GM12878 (cell line): Measurements from ENCODE around the gene DLG2. TPM values are rescaled to one million over a fixed set of nuclear protein-coding genes. Genes with fewer than 3 reads are reported as not detected.

Source experiments
- ATAC-seq: fragments of 200-7000 bp; cut with Tn5 transposase; 3 replicates; pipeline ENCODE4 v1.9.1; 2020; ENCODE audit warnings: mild to moderate bottlenecking, moderate library complexity
- BruUV-seq: library from RNA; stranded (reverse); fragments of 400-500 nt; replicated peaks from 2 replicates; lab custom pipeline; 2021; lab: Mats Ljungman, UMichigan
- CTCF ChIA-PET: fragments of 300-600 bp; sonication (Branson Sonifier 250); formaldehyde crosslinking; extraction: SDS; loops from one replicate; lab custom pipeline; 2021; ENCODE audit warnings: inconsistent platforms; lab: Yijun Ruan, JAX
- POLR2A ChIA-PET: fragments of 350-600 bp; formaldehyde crosslinking; extraction: SDS; loops from one replicate; lab custom pipeline; 2021; ENCODE audit warnings: inconsistent platforms; lab: Charles Lee
- RAD21 ChIA-PET: fragments of 300-600 bp; sonication (Branson Sonifier 250); formaldehyde crosslinking; loops from one replicate; lab custom pipeline; 2023; ENCODE audit warnings: antibody characterized with exemption; ENCODE audit not compliant: unreplicated experiment; lab: Charles Lee
- SMC1A ChIA-PET: fragments of 300-600 bp; sonication (Branson Sonifier 250); formaldehyde crosslinking; loops from one replicate; lab custom pipeline; 2023; ENCODE audit not compliant: unreplicated experiment, uncharacterized antibody; lab: Charles Lee
- DNase-seq: peaks from one replicate; pipeline ENCODE4 v3.0.0-alpha.2; 2011; ENCODE audit warnings: low read depth, low spot score
- FAIRE-seq: peaks from 3 replicates; lab custom pipeline; 2011; peaks lifted over from hg19 to GRCh38; lab: Jason Lieb, UNC
- H2AFZ ChIP-seq: 2 replicates; pipeline ENCODE4 v1.6.0; 2011; ENCODE audit warnings: low read depth, low read length, control low read depth; ENCODE audit not compliant: control insufficient read depth
- H3K27ac ChIP-seq: 2 replicates; pipeline ENCODE4 v1.5.1; 2011; ENCODE audit warnings: control low read depth; ENCODE audit not compliant: control insufficient read depth, insufficient read depth
- H3K27me3 ChIP-seq, 2 experiments: replicated peaks in 1 of 2; 2 replicates each; pipeline versions ENCODE4 v1.6.0 to v1.6.1; 2011; ENCODE audit warnings: low read length in 1 of 2; ENCODE audit not compliant: control insufficient read depth in 2 of 2, insufficient read depth in 2 of 2
- H3K36me3 ChIP-seq, 2 experiments: 2 replicates each; pipeline ENCODE4 v1.5.1; 2011; ENCODE audit warnings: low read length in 1 of 2; ENCODE audit not compliant: control insufficient read depth in 2 of 2, insufficient read depth in 2 of 2
- H3K4me1 ChIP-seq: 2 replicates; pipeline ENCODE4 v1.6.1; 2011; ENCODE audit warnings: mild to moderate bottlenecking, low read length, moderate library complexity, mixed read lengths; ENCODE audit not compliant: control insufficient read depth, insufficient read depth
- H3K4me2 ChIP-seq: 2 replicates; pipeline ENCODE4 v1.6.0; 2011; ENCODE audit warnings: control low read depth; ENCODE audit not compliant: control insufficient read depth, insufficient read depth
- H3K4me3 ChIP-seq: fragments of 200-600 bp; sonication (generic); 2 replicates; pipeline ENCODE4 v1.5.1; 2016
- H3K79me2 ChIP-seq: 2 replicates; pipeline ENCODE4 v1.6.0; 2011; ENCODE audit warnings: low read length; ENCODE audit not compliant: control insufficient read depth, insufficient read depth
- H3K9ac ChIP-seq: 2 replicates; pipeline ENCODE4 v1.8.0; 2011; ENCODE audit warnings: low read length, control low read depth, mixed read lengths; ENCODE audit not compliant: control insufficient read depth, insufficient read depth
- H3K9me3 ChIP-seq: replicated peaks from 3 replicates; pipeline ENCODE4 v1.5.1; 2011; ENCODE audit warnings: mild to moderate bottlenecking, low read length; ENCODE audit not compliant: control insufficient read depth, insufficient read depth
- H4K20me1 ChIP-seq: 2 replicates; pipeline ENCODE4 v1.6.0; 2011; ENCODE audit not compliant: control insufficient read depth, insufficient read depth
- DPF2 ChIP-seq: fragments of 450-650 bp; IDR thresholded peaks from 2 replicates; pipeline ENCODE4 v1.6.1; 2017; ENCODE audit warnings: mild to moderate bottlenecking
- HDAC6 ChIP-seq: fragments of 200-600 bp; sonication (generic); IDR thresholded peaks from one replicate; pipeline ENCODE4 v1.8.0; 2017; ENCODE audit warnings: antibody characterized with exemption; ENCODE audit not compliant: unreplicated experiment
- JUND ChIP-seq: IDR thresholded peaks from 2 replicates; pipeline ENCODE4 v1.6.1; 2012; ENCODE audit warnings: low read depth, mild to moderate bottlenecking, low read length, improper control_type of control experiment, moderate library complexity
- KAT2A ChIP-seq: conservative IDR thresholded peaks from 2 replicates; pipeline ENCODE4 v1.6.1; 2011; ENCODE audit warnings: low read depth, low read length; ENCODE audit not compliant: control insufficient read depth
- MEF2A ChIP-seq: IDR thresholded peaks from 2 replicates; pipeline ENCODE4 v1.6.1; 2011; ENCODE audit warnings: low read depth, mild to moderate bottlenecking, low read length, moderate library complexity; ENCODE audit not compliant: insufficient read depth
- NFIC ChIP-seq: IDR thresholded peaks from 2 replicates; pipeline ENCODE4 v1.6.1; 2012; ENCODE audit warnings: low read depth, mild to moderate bottlenecking, inconsistent platforms, low read length, moderate library complexity
- NRF1 ChIP-seq: conservative IDR thresholded peaks from 2 replicates; pipeline ENCODE4 v1.6.1; 2011; ENCODE audit warnings: mild to moderate bottlenecking, low read depth, low read length, improper control_type of control experiment
- RAD51 ChIP-seq: fragments of 450-650 bp; IDR thresholded peaks from 2 replicates; pipeline ENCODE4 v1.6.1; 2016; ENCODE audit warnings: moderate library complexity, mild to moderate bottlenecking, inconsistent platforms
- SIN3A ChIP-seq: IDR thresholded peaks from 2 replicates; pipeline ENCODE4 v1.6.1; 2012; ENCODE audit warnings: low read depth, low read length, improper control_type of control experiment
- SUPT20H ChIP-seq: IDR thresholded peaks from 2 replicates; pipeline ENCODE4 v1.6.1; 2011; ENCODE audit warnings: low read depth, mild to moderate bottlenecking, low read length, moderate library complexity, borderline replicate concordance; ENCODE audit not compliant: control insufficient read depth
- WGBS: methylation state at CpG from one replicate; pipeline ENCODE4 v1.1.6; 2016; ENCODE audit warnings: low lambda C conversion rate; ENCODE audit not compliant: insufficient replicate concordance, insufficient coverage; ENCODE audit errors: missing lambda C conversion rate; 5-methylcytosine and 5-hydroxymethylcytosine counted together
- in situ Hi-C: fragments of 300-500 bp; cut with MboI; formaldehyde crosslinking; loops from 9 replicates; pipeline ENCODE4 v1.14.3; 2018; ENCODE audit warnings: mixed read lengths
- intact Hi-C: fragments of 100-400 bp; cut with micrococcal nuclease; formaldehyde crosslinking; loops from one replicate; pipeline ENCODE4 v1.14.2; 2022; ENCODE audit not compliant: unreplicated experiment
- polyA plus RNA-seq, 11 experiments: library from polyadenylated mRNA; depleted of rRNA in 4 of 11; unstranded in 6 of 11; stranded (reverse) in 5 of 11; fragments of >200 nt; fragmentation: Nextera tagmentation in 4 of 11; fragmentation: Illumina TruSeq in 1 of 11; extraction: Ambion mirVana in 4 of 11; extraction: Trizol in 1 of 11; gene quantifications; 1 replicate in 1 of 11; 2 replicates in 10 of 11; pipeline versions ENCODE4 v1.2.1 to v1.2.3, GENCODE V29; 2011 to 2016; ENCODE audit warnings: inconsistent platforms in 2 of 11, missing spikeins in 2 of 11, low read depth in 1 of 11
- total RNA-seq, 4 experiments: library from RNA; depleted of rRNA in 3 of 4; stranded (reverse); fragments of >200 nt in 3 of 4; fragmentation: Illumina TruSeq in 1 of 4; extraction: Trizol in 1 of 4; gene quantifications; 2 replicates each; pipeline versions ENCODE4 v1.2.1 to v1.2.3, GENCODE V29; 2013 to 2021
- TF ChIP-seq, protein P1 (sequence below): IDR thresholded peaks from 2 replicates; pipeline ENCODE4 v1.6.1; 2012; ENCODE audit warnings: low read depth, low read length, improper control_type of control experiment
- TF ChIP-seq, protein P2 (sequence below): IDR thresholded peaks from 2 replicates; pipeline ENCODE4 v1.6.1; 2011; ENCODE audit warnings: low read depth, low read length, improper control_type of control experiment, borderline replicate concordance
- TF ChIP-seq, protein P3 (sequence below): IDR thresholded peaks from 2 replicates; pipeline ENCODE4 v1.6.1; 2011; ENCODE audit warnings: low read depth, mild to moderate bottlenecking, low read length, moderate library complexity, borderline replicate concordance; ENCODE audit errors: extremely low read depth

The DLG2 gene
- total and polyA plus RNA-seq, 10 of the 15 experiments (the other 5 are each of a cell fraction or from before 2014, with no cell fraction given): 0.09 to 0.98 (median 0.35) TPM

DNA sequence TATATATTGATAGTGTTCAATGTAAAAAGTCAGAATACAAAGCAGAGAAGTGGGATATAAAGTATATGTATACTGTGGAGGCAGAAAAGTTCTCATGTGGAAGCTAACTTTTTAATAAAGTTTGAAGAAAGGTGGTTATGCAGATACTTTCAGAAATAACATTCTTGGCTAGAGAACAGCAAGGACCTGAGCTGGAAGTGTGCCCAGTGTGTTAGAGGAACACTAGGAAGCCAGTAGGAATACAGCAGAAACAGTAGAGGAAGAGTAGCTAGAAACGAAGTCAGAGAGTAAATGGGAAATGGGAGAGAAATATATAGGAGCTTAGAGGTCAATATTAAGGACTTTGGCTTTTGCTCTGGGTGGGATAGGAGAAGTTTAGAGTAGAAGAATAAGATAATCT, 1876.1 kb downstream of the DLG2 start (continued):
- TF ChIP-seq, protein P1, sequence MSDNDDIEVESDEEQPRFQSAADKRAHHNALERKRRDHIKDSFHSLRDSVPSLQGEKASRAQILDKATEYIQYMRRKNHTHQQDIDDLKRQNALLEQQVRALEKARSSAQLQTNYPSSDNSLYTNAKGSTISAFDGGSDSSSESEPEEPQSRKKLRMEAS: no peak
- TF ChIP-seq JUND: no peak
- no peak for TF ChIP-seq RAD51
- TF ChIP-seq NFIC: no peak
- no peak for TF ChIP-seq DPF2

DNA sequence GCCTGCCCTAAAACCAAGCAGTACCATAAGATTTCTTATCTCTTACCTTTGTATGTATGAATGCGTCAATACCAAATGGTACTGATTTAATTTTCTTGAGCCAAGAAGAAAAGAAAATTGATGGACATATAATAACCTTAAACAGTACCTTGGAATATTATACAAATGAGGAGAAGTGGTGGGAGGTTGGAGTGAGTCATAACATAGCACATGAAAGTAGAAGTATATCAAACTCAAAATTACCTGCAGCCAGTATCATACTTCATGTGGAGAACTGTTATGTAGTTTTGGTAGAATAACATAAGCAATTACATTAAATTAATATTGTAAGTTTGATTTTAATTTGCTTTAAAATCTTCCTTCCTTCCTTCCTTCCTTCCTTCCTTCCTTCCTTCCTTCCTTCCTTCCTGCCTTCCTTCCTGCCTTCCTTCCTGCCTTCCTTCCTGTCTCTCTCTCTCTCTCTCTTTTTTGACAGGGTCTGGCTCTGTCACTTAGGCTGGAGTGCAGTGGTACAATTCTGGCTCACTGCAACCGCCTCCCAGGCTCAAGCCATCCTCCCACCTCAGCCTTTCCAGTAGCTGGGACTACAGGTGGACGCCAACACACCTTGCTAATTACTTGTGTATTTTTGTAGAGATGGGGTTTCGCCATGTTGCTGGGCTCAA, 1880.1 kb downstream of the DLG2 start:
- RAD21 ChIA-PET: no interaction called here
- Histone ChIP-seq H3K36me3 (no peaks in the 10 kb centered on the region), H3K27me3 (no peaks in the 10 kb centered on the region), H4K20me1 (no peaks in the 10 kb centered on the region), H3K9me3 (no peaks in the 10 kb centered on the region), H3K4me1 (no peaks in the 10 kb centered on the region), H3K79me2 (no peaks in the 10 kb centered on the region), H3K4me3 (no peak overlapping the region), H3K4me2 (no peak overlapping the region), H3K9ac (no peak overlapping the region), H2AFZ (no peak overlapping the region), H3K27ac (no peak overlapping the region)
- in situ Hi-C loops (no loop called here), intact Hi-C loops (no loop called here)
- CTCF ChIA-PET: interaction anchor here (1.0 kb wide), 1 partner anchor 72 kb away, joined by 3 read pairs; no protein-coding TSS in a partner anchor
- ATAC-seq (no peak), FAIRE-seq (peak; percentile 62), DNase-seq (no peak)
- BruUV-seq: no TSS peak
- POLR2A ChIA-PET: no interaction called here
- TF ChIP-seq, protein P2, sequence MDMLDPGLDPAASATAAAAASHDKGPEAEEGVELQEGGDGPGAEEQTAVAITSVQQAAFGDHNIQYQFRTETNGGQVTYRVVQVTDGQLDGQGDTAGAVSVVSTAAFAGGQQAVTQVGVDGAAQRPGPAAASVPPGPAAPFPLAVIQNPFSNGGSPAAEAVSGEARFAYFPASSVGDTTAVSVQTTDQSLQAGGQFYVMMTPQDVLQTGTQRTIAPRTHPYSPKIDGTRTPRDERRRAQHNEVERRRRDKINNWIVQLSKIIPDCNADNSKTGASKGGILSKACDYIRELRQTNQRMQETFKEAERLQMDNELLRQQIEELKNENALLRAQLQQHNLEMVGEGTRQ: no peak
- TF ChIP-seq NRF1 (no peak), SIN3A (no peak), HDAC6 (no peak), MEF2A (no peak), KAT2A (no peak), SUPT20H (no peak)
- TF ChIP-seq, protein P3, sequence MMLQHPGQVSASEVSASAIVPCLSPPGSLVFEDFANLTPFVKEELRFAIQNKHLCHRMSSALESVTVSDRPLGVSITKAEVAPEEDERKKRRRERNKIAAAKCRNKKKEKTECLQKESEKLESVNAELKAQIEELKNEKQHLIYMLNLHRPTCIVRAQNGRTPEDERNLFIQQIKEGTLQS: no peak
- 41% methylated on average over 4 of the region's 4 CpGs for WGBS
- SMC1A ChIA-PET: no interaction called here
